ENCODE results near the gene XIRP2.
"Not testable (repeated sequence)": the region's sequence is repeated elsewhere in the genome, so short reads cannot be mapped to it uniquely, and the experiment has no call there.

Gene XIRP2

GRCh38 chr2:167196461-167197252 lies 308.4 kb downstream of the XIRP2 start:
- no peak for DNase-seq (ENCODE audit: low spot score)

GRCh38 chr2:167198009-167198408 lies 309.7 kb downstream of the XIRP2 start:
- DNase-seq (ENCODE audit: low spot score), result no peak

- no peak for DNase-seq (ENCODE audit: low spot score)
Measured at GRCh38 chr2:167198576-167198975, 310.3 kb downstream of the XIRP2 start.

- DNase-seq (ENCODE audit: low spot score), result no peak
Measured at GRCh38 chr2:167200019-167200418, 311.7 kb downstream of the XIRP2 start.

GRCh38 chr2:167209784-167210183 lies 321.5 kb downstream of the XIRP2 start:
- no peak for DNase-seq (ENCODE audit: low spot score)

GRCh38 chr2:167212014-167212648 lies 323.9 kb downstream of the XIRP2 start:
- DNase-seq (ENCODE audit: low spot score), result peak; percentile 18

DNA sequence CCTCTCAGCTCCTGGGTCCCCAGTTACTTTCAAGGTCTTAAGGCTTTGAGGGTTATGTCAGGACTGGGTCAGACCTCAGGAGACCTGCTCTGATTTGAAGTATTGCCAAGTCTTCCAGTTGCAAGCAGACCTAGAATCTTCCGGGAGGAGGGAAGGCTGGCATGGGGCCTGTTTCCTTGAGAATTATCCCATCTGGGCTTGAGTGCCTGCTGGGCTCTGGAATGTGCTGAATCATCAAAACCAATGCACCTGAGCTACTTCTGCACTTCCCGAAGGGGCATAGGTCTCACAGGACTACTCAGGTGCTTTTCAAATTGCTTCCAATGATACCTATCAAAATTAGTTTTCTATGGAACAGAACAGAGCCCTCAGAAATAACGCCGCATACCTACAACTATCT lies 327.3 kb downstream of the XIRP2 start:
- no peak for DNase-seq (ENCODE audit: low spot score)

DNA sequence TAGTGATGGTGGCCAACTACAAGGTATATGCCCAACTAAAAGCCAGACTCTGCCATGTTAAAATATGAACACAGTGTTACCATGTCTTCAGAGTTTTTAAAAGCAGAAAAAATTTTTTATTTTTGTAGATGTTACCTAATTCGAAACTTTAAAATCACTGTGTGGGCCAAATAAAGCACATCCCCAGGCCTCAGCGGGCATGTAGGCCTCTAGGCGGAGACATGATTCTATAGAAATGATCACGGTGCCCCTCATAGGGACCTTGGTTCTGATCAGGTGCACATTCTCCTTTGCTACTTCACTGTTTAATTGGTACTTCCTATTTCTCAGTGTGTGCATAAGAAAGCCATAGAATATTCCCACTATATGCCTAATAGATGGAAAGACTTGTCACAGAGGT lies 349.2 kb downstream of the XIRP2 start:
- no peak for DNase-seq (ENCODE audit: low spot score)

DNA sequence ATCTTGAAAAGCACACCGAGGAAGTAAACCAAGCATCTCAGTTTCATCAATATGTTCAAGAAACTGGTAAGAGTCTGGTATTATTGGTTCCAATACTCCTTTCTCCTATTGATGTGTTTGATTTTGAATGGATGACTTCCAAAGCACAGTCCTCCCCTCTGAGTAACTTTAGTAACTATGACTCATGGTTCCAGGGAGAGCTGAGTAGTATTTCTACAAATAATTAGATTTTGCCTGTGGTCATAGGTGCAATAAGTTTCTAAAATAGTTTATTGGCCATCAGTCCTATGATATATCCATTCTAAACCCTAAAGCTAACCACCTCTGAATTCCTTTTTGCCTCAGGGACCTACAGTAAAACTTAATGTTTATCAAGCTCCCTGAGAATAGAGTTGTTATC lies 352.4 kb downstream of the XIRP2 start:
- no peak for DNase-seq (ENCODE audit: low spot score)

DNA sequence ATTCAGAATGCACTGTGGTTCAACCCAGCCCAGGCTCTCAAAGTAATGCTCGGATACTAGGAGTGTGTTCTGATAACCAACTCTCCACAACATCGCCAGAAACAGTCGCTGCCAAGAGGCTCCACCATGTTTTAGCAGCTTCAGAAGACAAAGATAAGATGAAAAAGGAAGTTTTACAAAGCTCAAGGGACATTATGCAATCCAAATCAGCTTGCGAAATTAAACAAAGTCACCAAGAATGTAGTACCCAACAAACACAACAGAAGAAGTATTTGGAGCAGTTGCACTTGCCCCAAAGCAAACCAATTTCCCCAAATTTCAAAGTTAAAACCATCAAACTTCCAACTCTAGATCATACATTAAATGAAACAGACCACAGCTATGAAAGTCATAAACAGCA lies 360.9 kb downstream of the XIRP2 start:
- no peak for DNase-seq (ENCODE audit: low spot score)

DNA sequence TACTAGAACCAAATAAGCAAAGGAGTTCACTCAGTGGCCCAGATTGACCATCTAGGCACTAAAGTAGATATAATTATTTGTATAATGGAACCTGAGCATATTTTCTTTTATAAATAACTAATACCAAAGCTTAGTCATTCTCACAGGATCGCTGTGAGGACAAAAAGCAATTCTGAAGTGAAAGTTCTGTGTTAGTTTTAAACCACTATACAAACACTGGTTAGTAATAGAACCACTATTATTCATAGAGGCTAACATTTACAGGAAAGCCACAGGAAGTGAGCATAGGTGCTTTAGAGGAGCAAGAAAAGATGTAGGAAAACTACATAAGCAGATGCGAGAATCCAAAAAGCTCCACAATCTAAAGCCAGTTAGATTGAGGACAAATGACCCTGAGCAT lies 364.7 kb downstream of the XIRP2 start:
- DNase-seq (ENCODE audit: low spot score), result no peak

- no peak for DNase-seq (ENCODE audit: low spot score)
Measured at GRCh38 chr2:167254721-167255120, 366.4 kb downstream of the XIRP2 start.

- no peak for DNase-seq (ENCODE audit: low spot score)
Measured at GRCh38 chr2:167258712-167259111, 370.4 kb downstream of the XIRP2 start.

GRCh38 chr2:167264380-167264779 lies 376.1 kb downstream of the XIRP2 start:
- DNase-seq (ENCODE audit: low spot score), result no peak

GRCh38 chr2:167265004-167265403 lies 376.7 kb downstream of the XIRP2 start:
- no peak for DNase-seq (ENCODE audit: low spot score)

DNA sequence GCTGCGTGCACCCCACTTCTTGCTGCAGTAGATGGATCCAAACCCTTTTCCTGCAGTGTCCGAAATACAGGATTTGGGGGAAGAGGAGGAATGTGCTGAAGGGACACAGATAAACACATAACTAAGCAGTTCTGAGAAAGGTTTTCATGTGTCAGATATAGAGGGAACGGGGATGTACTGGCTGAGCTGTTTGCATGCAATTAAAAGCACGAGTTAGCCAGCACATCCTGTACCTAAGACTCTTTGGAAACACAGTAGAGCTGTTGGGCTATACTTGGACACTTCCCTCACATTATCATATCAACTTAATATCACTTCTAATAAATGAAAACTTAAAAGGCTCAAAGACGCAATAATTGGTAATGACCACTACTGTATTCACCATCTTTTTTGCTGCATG lies 377.4 kb downstream of the XIRP2 start:
- no peak for DNase-seq (ENCODE audit: low spot score)

DNA sequence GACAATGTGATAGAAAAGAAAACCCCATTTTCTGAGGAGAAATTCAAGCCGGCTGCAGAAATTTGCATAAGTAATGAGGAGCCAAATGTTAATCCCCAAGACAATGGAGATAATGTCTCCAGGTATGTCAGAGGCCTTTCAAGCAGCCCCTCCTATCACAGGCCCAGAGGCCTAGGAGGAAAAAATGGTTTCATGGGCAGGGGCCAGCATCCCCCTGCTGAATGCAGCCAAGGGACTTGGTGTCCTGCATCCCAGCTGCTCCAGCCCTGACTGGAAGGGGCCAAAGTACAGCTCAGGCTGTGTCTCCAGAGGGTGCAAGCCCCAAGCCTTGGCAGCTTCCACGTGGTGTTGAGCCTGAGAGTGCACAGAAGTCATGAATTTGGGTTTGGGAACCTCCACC lies 380.0 kb downstream of the XIRP2 start:
- not testable (repeated sequence) for DNase-seq (ENCODE audit: low spot score)

GRCh38 chr2:167271932-167272331 lies 383.7 kb downstream of the XIRP2 start:
- no peak for DNase-seq (ENCODE audit: low spot score)

- no peak for DNase-seq (ENCODE audit: low spot score)
Measured at GRCh38 chr2:167275046-167275445, 386.8 kb downstream of the XIRP2 start.

GRCh38 chr2:167279810-167280209 lies 391.5 kb downstream of the XIRP2 start:
- no peak for DNase-seq (ENCODE audit: low spot score)

- no peak for DNase-seq (ENCODE audit: low spot score)
Measured at GRCh38 chr2:167287212-167287611, 398.9 kb downstream of the XIRP2 start.

- DNase-seq (ENCODE audit: low spot score), result no peak
Measured at GRCh38 chr2:167289651-167290410, 401.6 kb downstream of the XIRP2 start.

Measured in CD4-positive, alpha-beta T cell treated with Interleukin-2 at 100 ng/mL for 4 hours (primary cell).